Stimulated activated CD4-positive, alpha-beta T cell treated with anti-CD3 and anti-CD28 coated beads, Interleukin-1b, Interleukin-23, amount 100 ng/mL, for 48 hours (primary cell): ENCODE data around the gene FAM83E.
A peak's percentile ranks its signal among the peaks of the same experiment; 100 is the strongest.
"Not testable (repeated sequence)": the region's sequence is repeated elsewhere in the genome, so short reads cannot be mapped to it uniquely, and the experiment has no call there.

Experiments used
- DNase-seq: peaks from one replicate; pipeline ENCODE4 v3.0.0-alpha.2; 2020

The FAM83E gene

GRCh38 chr19:48608798-48609263 lies 6.0 kb downstream of the FAM83E start:
- DNase-seq = no peak

GRCh38 chr19:48607359-48607755 lies 7.5 kb downstream of the FAM83E start:
- no peak for DNase-seq

GRCh38 chr19:48606463-48607358 lies 8.2 kb downstream of the FAM83E start, which contains the start of gene SPACA4:
Gene SPACA4 (plus strand): TSS chr19:48606742. CDS start chr19:48606979, 237 bp downstream.
- no peak for DNase-seq

GRCh38 chr19:48603850-48604249 lies 11.0 kb downstream of the FAM83E start:
- DNase-seq = no peak

- DNase-seq = no peak
Measured at GRCh38 chr19:48603449-48603848, 11.4 kb downstream of the FAM83E start.

- DNase-seq = no peak
Measured at GRCh38 chr19:48603001-48603400, 11.9 kb downstream of the FAM83E start.

- DNase-seq = no peak
Measured at GRCh38 chr19:48600679-48601417, 14.0 kb downstream of the FAM83E start.

- DNase-seq = no peak
Measured at GRCh38 chr19:48598996-48599700, 15.7 kb downstream of the FAM83E start.

- DNase-seq = no peak
Measured at GRCh38 chr19:48596679-48597465, 18.0 kb downstream of the FAM83E start.

- no peak for DNase-seq
Measured at GRCh38 chr19:48596237-48596636, 18.6 kb downstream of the FAM83E start.

- DNase-seq = no peak
Measured at GRCh38 chr19:48595833-48596232, 19.0 kb downstream of the FAM83E start.

GRCh38 chr19:48595171-48595570 lies 19.7 kb downstream of the FAM83E start:
- no peak for DNase-seq

GRCh38 chr19:48591021-48591420 lies 23.9 kb downstream of the FAM83E start:
- DNase-seq = no peak

GRCh38 chr19:48588670-48589401 lies 26.0 kb downstream of the FAM83E start:
- peak; percentile 86 for DNase-seq

GRCh38 chr19:48587387-48587786 lies 27.5 kb downstream of the FAM83E start:
- DNase-seq = no peak

GRCh38 chr19:48582168-48582567 lies 32.7 kb downstream of the FAM83E start:
- no peak for DNase-seq

GRCh38 chr19:48578891-48579290 lies 36.0 kb downstream of the FAM83E start:
- no peak for DNase-seq

GRCh38 chr19:48577908-48578307 lies 37.0 kb downstream of the FAM83E start:
- not testable (repeated sequence) for DNase-seq

GRCh38 chr19:48575931-48576622 lies 38.8 kb downstream of the FAM83E start:
- DNase-seq = no peak

GRCh38 chr19:48573163-48573505 lies 41.7 kb downstream of the FAM83E start:
- no peak for DNase-seq
